ENCODE measurements around the gene ATP6V1C2.

The ATP6V1C2 gene

GRCh38 chr2:10733566-10733925 lies 12.1 kb downstream of the ATP6V1C2 start:
- DNase-seq, result no peak

- no peak for DNase-seq
These were observed 12.6 kb downstream of the ATP6V1C2 start for GRCh38 chr2:10733980-10734379.

- DNase-seq, result no peak
These were observed 16.8 kb downstream of the ATP6V1C2 start for GRCh38 chr2:10738192-10738591.

- no peak for DNase-seq
These were observed 18.8 kb downstream of the ATP6V1C2 start for GRCh38 chr2:10740226-10740625.

GRCh38 chr2:10741139-10741538 lies 19.7 kb downstream of the ATP6V1C2 start:
- DNase-seq, result no peak

DNA sequence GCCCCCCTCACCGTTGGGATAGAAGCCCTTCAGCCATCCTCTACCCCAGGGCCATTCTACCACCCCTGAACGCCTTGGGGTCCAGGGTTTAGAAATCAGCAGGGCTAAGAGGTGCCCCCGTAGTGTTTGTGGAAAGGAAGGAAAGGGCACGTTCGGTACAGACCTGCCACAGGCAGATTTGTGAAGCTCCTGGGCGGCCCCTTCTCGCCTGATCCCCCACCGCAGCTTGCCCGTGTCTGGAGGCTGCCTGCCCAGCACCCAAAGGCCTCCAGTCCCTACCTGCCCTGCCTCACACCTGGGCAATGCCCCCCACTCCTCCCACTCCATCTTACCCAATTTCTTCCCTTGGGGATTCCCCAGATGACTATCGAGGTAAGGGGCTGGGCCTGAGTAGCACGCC lies 21.2 kb downstream of the ATP6V1C2 start:
- DNase-seq, result no peak

GRCh38 chr2:10750610-10751009 lies 29.2 kb downstream of the ATP6V1C2 start:
- DNase-seq, result no peak

DNA sequence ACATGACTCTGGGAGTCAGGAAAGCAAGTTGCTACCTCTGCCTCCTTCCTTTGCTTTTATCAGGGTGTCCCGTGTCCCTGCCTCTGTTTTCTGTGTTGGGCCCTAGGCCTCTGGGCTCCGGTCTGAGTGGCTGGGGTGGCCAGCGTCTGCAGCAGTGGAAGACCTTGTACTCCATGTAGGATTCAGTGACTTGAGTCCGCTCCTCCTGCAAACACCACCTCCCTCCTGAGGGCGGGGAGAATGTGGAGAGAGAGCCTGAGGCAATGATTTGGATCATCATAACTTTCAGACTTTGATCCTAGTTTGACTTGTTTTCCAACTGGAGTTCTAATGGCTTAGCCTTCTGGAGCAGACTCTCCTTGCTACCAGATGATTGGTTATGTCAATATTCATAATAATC lies 30.8 kb downstream of the ATP6V1C2 start:
- peak in 1 of 2 experiments; percentile 43 for DNase-seq

DNA sequence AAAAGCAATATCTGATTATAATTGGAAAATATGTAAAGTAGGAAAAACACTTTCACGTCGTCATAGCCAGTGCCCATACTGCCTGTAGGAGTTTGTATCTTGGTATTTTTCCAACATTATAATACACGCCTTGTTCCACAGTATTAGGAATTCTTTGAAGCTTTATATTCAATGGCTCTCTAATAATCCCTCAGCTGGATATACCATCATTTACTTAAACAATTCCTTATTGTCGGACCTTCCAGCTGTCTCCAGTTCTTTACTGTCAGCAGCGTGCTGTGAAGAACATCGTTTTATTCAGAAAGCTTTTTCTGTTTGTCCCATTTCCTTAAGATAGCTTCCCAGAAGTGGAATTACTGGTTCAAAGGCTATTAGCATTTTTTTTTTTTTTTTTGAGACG lies 31.7 kb downstream of the ATP6V1C2 start:
- DNase-seq, result no peak

DNA sequence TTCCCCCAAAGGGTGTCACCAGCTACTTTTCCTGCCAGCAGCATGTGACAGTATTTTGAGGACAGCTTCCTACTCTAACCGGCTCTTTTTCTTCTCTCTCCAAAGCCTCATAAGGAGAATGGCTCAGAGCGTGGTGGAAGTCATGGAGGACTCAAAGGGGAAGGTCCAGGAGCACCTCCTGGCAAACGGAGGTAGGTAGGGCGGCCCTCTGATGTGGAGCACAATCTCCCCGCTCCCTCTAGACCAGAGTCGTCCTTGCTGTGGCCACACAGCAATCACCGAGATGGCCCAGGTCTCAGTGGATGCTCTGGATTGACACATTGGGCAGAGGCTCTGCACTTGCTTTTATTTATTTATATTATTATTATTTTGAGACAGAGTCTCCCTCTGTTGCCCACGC lies 32.4 kb downstream of the ATP6V1C2 start:
- DNase-seq, result no peak

GRCh38 chr2:10755621-10756020 lies 34.2 kb downstream of the ATP6V1C2 start:
- DNase-seq, result no peak

DNA sequence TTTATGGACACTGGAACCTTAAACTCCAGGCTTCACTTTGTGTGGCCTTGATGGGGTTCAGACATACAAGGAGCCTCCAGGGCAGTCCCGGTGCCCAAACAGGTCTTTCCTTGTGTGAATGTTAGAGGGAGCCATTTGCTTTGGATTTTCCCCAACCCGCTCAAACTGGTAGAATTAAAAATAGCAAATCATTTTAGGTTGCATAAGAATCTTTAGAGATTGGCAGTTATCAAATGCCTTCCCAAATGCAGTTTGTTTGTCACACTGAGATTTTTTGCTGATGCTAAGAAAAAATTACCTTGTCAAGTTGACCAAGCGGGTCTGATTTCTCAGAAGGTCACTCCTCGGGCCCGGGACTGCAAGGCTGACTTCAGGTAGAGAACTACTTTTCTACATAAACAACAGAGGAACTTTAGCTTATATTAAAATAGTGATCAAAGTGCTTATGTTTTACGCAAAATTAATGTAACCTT lies 36.4 kb downstream of the ATP6V1C2 start:
- peak in 1 of 2 experiments; percentile 37 for DNase-seq

- DNase-seq, result no peak
These were observed 37.8 kb downstream of the ATP6V1C2 start for GRCh38 chr2:10759151-10759714.

DNA sequence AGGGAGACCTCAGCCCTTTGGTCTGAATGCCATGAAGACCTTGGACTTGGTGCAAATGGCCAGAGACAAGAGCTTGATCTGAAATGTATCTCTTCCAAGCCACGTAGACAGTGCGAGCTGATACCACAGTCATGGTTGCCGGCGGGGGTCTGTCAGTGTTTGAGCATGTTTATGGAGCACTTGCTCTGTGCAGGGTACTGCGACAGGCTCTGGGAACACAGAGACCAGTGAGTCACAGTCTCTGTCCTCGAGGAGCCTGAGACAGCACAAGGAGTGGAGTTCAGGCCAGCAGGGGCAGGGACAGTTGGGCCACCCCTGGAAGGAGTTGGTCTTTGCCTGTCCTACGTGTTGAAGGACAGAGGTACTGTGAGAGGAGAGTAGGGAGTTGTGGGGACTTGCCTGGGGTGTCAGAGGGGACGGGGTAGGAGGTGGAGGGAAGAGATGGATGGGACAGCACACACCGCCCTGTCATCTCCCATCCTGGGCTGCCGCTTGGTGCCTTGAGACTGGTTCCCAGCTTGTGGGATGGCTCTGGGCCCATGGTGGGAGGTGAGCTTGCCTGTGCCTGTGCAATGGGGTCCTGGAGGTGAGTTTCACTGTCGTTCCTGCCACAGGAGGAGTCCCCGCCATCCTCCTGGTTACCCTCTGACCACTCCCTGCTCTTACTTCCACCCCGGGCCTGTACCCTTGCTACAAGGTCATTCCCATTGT lies 39.5 kb downstream of the ATP6V1C2 start:
- no peak for DNase-seq

GRCh38 chr2:10761591-10761990 lies 40.2 kb downstream of the ATP6V1C2 start:
- DNase-seq, result no peak

- DNase-seq, result no peak
These were observed 41.4 kb downstream of the ATP6V1C2 start for GRCh38 chr2:10762651-10763460.

DNA sequence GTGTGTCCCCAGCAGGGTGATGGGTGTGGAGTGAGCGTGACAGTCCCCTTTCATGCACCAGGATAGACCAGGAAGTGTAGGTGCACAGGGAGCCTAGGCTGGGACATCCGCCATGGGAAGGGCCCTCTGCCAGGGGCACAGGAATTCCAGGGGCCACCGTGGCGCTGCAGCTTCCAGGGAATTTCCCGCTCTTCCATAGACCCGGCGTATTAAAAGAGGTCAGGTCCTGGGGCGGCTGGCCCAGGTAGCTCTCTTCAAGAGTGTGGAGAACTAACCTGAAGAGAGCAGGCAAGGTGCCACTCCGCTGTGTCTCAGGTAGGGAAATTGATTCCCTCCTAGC lies 42.0 kb downstream of the ATP6V1C2 start:
- no peak for DNase-seq

GRCh38 chr2:10764096-10764785 lies 42.8 kb downstream of the ATP6V1C2 start:
- DNase-seq, result no peak

GRCh38 chr2:10764896-10765295 lies 43.5 kb downstream of the ATP6V1C2 start:
- DNase-seq, result no peak

DNA sequence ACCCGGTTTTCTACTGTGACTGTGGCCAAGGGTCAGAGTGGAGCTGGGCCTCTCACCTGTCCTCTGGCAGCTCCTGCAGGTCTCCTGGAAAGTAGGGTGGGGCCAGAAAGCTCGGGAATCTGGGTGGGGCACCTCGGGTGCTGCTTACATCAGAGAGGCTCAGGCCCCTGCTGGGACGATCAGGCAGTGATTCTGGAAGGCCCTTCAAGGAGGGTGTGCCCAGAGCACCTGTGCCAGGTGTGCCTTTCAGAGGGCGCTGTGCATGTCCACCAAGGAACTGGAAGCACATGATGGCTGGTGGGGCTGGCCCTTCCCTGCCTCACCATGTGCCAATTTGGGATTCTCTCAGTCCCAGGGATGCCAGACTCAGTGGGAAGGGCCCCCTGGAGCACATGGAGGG lies 44.0 kb downstream of the ATP6V1C2 start:
- no peak for DNase-seq

GRCh38 chr2:10765914-10766313 lies 44.5 kb downstream of the ATP6V1C2 start:
- no peak for DNase-seq

DNA sequence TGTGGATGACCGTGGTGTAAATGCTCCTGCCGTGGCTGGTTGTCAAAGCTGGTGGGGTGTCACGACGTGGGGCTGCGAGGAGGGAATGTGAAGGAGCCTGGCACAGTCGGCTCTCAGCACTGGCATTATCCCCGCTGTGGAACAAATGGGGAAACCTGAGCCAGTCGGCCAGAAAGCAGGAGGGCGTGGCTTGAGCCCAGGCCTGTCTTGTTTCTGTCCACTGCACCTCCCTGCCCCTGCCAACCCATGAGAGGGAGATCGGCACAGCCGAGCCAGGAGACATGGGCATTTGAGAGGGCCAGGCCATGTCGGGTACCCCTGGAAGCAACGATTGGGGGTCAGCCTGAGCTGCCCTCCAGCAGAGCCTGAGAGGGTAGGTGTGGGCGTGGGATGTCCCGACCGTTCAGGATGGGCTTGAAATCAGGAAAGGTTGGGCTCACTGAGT lies 46.7 kb downstream of the ATP6V1C2 start:
- no peak for DNase-seq

DNA sequence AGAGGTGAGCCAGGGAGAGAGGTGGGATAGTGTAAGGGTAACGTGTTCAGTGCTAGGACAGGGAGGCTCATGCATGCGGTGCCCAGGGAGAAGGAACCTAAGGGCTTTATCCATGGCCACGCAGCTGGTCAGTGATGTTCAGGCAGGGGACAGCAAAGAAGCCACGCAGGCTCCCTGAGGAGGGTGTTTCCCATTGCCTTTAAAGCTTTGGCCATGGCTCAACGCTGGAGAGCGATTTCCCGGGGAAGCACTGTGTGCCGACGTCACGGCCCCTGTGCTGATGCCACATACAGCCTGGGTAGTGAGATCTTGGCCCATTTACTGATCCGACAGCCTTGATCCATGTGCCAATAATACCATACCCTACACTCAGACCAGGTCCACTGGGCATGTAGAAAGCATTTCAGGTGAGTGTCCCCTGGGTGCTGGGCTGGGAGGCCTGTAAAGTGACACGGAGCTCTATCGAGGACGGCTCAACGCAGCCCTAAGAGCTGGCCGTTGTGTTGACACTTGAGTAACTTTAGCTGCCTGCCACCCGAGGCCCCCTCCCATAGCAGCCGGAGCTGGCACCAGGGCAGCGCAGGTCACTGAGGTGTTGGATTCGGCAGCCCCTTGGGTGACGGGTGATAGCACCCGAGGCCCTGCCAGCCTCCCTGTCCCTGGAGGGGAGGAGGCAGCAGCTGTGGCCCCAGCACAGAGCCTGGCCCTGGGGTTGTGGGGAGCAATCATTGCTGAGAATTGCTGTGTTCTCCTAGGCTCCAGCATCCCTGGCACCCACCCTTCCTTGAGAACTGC lies 49.7 kb downstream of the ATP6V1C2 start:
- DNase-seq, result no peak

Measured in NCI-H526 (cell line).